Activated CD4-positive, alpha-beta T cell treated with anti-CD3 and anti-CD28 coated beads for 36 hours (primary cell): Measurements from ENCODE around the gene NR5A2. TPM values are rescaled to one million over a fixed set of nuclear protein-coding genes. Genes with fewer than 3 reads are reported as not detected.

Experiments used
- ATAC-seq: fragments of 200-7000 bp; cut with Tn5 transposase; one replicate; pipeline ENCODE4 v1.10.0; 2021; ENCODE audit warnings: mild to moderate bottlenecking, moderate library complexity
- CTCF ChIA-PET: fragments of 350-600 bp; sonication (Branson Sonifier 250); formaldehyde crosslinking; loops from one replicate; lab custom pipeline; 2021; ENCODE audit warnings: antibody characterized with exemption; lab: Charles Lee
- POLR2A ChIA-PET: fragments of 350-600 bp; sonication (Branson Sonifier 250); formaldehyde crosslinking; loops from one replicate; lab custom pipeline; 2021; ENCODE audit warnings: antibody characterized with exemption, inconsistent platforms; lab: Charles Lee
- DNase-seq: peaks from one replicate; pipeline ENCODE4 v3.0.0-alpha.2; 2020
- H3K27ac Mint-ChIP-seq: one replicate; pipeline ENCODE4 v1.8.0; 2021; ENCODE audit warnings: mixed read lengths
- H3K27me3 Mint-ChIP-seq: one replicate; pipeline ENCODE4 v1.8.0; 2021; ENCODE audit warnings: mixed read lengths
- H3K36me3 Mint-ChIP-seq: one replicate; pipeline ENCODE4 v1.8.0; 2021; ENCODE audit warnings: low read depth, mixed read lengths
- H3K4me1 Mint-ChIP-seq: one replicate; pipeline ENCODE4 v1.8.0; 2021; ENCODE audit warnings: mixed read lengths
- H3K4me3 Mint-ChIP-seq: one replicate; pipeline ENCODE4 v1.8.0; 2021; ENCODE audit warnings: mild to moderate bottlenecking, moderate library complexity, mixed read lengths
- H3K9me3 Mint-ChIP-seq: one replicate; pipeline ENCODE4 v1.8.0; 2021; ENCODE audit warnings: low read depth, mixed read lengths
- intact Hi-C, 2 experiments: fragments of 100-400 bp; cut with DNase I in 1 of 2; cut with micrococcal nuclease in 1 of 2; formaldehyde crosslinking; loops; one replicate each; pipeline versions ENCODE4 v1.14.2 to v1.15.1; 2022 to 2024; cut with DNase I, micrococcal nuclease
- total RNA-seq, 2 experiments: library from RNA; stranded (reverse); gene quantifications; one replicate each; pipeline ENCODE4 v1.2.3, GENCODE V29; 2021

Gene NR5A2
- total RNA-seq, 2 experiments from 2014 or later, result not detected

DNA sequence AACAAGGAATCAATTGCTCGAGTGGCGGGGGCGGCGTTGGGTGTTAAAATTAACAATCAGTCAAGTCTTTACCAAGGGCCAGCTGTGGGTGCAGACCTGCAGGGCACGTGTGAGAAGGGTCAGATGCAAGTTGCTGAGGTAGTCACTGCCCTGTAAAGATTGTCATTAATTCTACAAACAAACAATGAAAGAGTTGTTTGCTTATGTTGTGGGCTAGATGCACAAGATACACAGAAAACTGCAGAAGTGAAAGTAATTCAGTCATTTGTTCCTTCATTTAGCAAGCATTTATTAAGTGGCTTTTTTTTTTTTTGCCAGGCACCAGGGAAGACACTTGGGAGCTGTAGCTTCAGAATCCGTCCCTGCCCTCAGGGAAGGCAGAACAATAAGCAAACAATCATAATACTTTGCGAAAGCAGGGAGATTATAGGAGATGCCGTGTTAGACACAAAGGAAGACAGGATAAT is 79.5 kb downstream of the NR5A2 start:
- H3K36me3 Mint-ChIP-seq, result no peaks in the 10 kb centered on the region
- no peak overlapping the region for H3K4me3 Mint-ChIP-seq
- H3K9me3 Mint-ChIP-seq, result no peaks in the 10 kb centered on the region
- ATAC-seq (no peak), DNase-seq (no peak)
- intact Hi-C loops, result no loop called here
- CTCF ChIA-PET, result no interaction called here
- H3K4me1 Mint-ChIP-seq, result no peaks in the 10 kb centered on the region
- H3K27ac Mint-ChIP-seq, result no peak overlapping the region
- POLR2A ChIA-PET, result no interaction called here
- no peaks in the 10 kb centered on the region for H3K27me3 Mint-ChIP-seq

GRCh38 chr1:200108659-200109058 is 81.1 kb downstream of the NR5A2 start:
- H3K36me3 Mint-ChIP-seq, result no peaks in the 10 kb centered on the region
- no peak overlapping the region for H3K4me3 Mint-ChIP-seq
- ATAC-seq (no peak), DNase-seq (no peak)
- intact Hi-C loops, result no loop called here
- H3K9me3 Mint-ChIP-seq, result no peaks in the 10 kb centered on the region
- H3K27me3 Mint-ChIP-seq, result peaks cover 3% of the 10 kb centered on the region
- CTCF ChIA-PET, result no interaction called here
- no peak overlapping the region for H3K27ac Mint-ChIP-seq
- H3K4me1 Mint-ChIP-seq, result no peaks in the 10 kb centered on the region
- POLR2A ChIA-PET, result interaction anchor here (0.6 kb wide), 1 partner anchor 110 kb away, joined by 3 read pairs; no protein-coding TSS in a partner anchor

- DNase-seq (no peak), ATAC-seq (no peak)
- H3K4me1 Mint-ChIP-seq, result no peaks in the 10 kb centered on the region
- POLR2A ChIA-PET, result no interaction called here
- intact Hi-C loops, result no loop called here
- H3K36me3 Mint-ChIP-seq, result no peaks in the 10 kb centered on the region
- H3K9me3 Mint-ChIP-seq, result no peaks in the 10 kb centered on the region
- CTCF ChIA-PET, result no interaction called here
- H3K27me3 Mint-ChIP-seq, result peaks cover 3% of the 10 kb centered on the region
- no peak overlapping the region for H3K4me3 Mint-ChIP-seq
- no peak overlapping the region for H3K27ac Mint-ChIP-seq
Observed at GRCh38 chr1:200112290-200112689, 84.8 kb downstream of the NR5A2 start.

DNA sequence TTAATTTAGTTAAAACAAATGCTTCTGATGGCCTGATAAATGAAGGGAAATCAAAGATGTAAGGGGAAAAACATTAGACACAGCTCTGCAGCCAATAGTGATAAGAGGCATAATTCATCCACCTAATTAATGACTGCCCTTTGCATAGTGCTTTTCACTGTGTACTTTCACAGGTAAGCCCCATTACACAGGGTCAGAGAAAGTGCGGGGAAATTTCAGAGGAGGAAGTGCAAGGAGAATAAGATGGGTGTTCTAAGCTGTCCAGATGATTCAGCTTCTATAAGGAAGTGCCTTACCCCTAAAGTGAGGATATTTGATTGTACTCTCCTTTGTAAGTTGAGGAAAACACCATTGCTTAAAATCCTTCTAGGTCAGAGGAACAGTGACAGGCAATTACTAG is 88.0 kb downstream of the NR5A2 start:
- no peaks in the 10 kb centered on the region for H3K9me3 Mint-ChIP-seq
- H3K27ac Mint-ChIP-seq, result no peak overlapping the region
- no peaks in the 10 kb centered on the region for H3K36me3 Mint-ChIP-seq
- H3K4me1 Mint-ChIP-seq, result peaks cover 2% of the 10 kb centered on the region
- peaks cover 3% of the 10 kb centered on the region for H3K27me3 Mint-ChIP-seq
- DNase-seq (no peak), ATAC-seq (no peak)
- POLR2A ChIA-PET, result no interaction called here
- CTCF ChIA-PET, result interaction anchor here (0.9 kb wide), 1 partner anchor 14 kb away, joined by 3 read pairs; no protein-coding TSS in a partner anchor
- H3K4me3 Mint-ChIP-seq, result no peak overlapping the region
- intact Hi-C loops, result no loop called here

GRCh38 chr1:200116324-200116723 is 88.8 kb downstream of the NR5A2 start:
- ChIA-PET POLR2A (no interaction called here), CTCF (interaction anchor here (0.9 kb wide), 1 partner anchor 15 kb away, joined by 3 read pairs; no protein-coding TSS in a partner anchor)
- Mint-ChIP-seq H3K27ac (no peak overlapping the region), H3K4me1 (peaks cover 2% of the 10 kb centered on the region), H3K4me3 (no peak overlapping the region), H3K36me3 (no peaks in the 10 kb centered on the region), H3K9me3 (no peaks in the 10 kb centered on the region), H3K27me3 (peaks cover 3% of the 10 kb centered on the region)
- DNase-seq (no peak), ATAC-seq (no peak)
- intact Hi-C loops, result no loop called here

DNA sequence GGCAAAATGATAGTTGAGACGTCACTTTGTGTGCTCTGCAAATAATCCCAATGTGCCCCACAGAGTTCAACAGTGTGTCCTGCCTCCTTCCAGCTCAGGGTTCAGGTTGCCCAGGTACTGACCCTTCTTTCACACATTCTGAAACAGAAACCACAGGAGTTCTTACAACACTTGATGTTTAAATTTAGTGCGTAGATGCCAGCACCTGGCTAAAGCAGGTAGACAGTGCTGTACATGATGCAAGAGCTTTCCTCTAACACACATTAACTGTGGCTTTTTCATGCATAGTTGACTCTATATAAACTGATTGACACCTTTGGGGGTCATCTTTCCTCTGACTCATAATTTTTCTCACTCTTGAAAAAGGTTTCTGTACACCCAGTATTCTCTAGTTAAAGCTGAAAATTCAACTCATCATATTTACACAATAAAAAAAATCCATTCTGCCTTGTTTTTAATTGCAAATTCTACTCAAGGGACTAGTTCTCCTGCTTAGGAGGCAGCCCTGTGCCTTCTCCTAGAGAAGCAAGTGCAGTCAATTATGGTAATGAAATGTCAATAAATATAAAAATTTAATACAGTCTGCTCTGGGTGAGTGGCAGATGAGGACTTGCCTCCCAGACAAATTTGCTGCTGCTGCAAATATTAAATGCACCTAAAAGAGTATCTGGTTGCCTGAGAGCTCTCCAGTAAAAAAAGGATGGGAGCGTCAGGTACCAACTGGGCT is 91.4 kb downstream of the NR5A2 start:
- intact Hi-C loops, result no loop called here
- POLR2A ChIA-PET, result no interaction called here
- Mint-ChIP-seq H3K9me3 (no peaks in the 10 kb centered on the region), H3K27me3 (peaks cover 4% of the 10 kb centered on the region), H3K4me1 (peaks cover 2% of the 10 kb centered on the region), H3K36me3 (no peaks in the 10 kb centered on the region), H3K4me3 (no peak overlapping the region), H3K27ac (no peak overlapping the region)
- ATAC-seq, result no peak
- no peak for DNase-seq
- CTCF ChIA-PET, result interaction anchor here (0.6 to 1.1 kb wide), 3 partner anchors 21 to 566 kb away, joined by 3 to 4 read pairs (median 3); no protein-coding TSS in a partner anchor

DNA sequence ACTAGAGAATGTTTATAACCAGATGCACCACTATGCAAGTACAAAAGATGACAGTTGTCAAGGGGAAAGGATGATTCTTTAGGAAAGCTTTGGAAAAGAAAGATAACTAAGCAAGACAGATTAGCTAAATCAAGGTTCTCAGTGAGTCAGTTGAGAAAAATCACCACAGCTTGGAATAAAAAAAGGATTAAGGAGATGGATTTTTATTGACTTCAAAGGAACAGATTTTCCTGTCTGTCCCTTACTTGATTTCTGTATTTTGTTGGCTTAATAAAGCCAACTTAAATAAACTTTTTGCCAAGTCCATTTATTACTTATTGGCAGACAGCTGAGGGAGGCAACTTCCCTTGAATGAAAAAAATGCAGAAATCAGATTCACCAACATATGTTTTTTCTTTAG is 93.9 kb downstream of the NR5A2 start:
- ATAC-seq, result no peak
- intact Hi-C loops, result no loop called here
- no peak for DNase-seq
- POLR2A ChIA-PET, result no interaction called here
- Mint-ChIP-seq H3K27ac (no peak overlapping the region), H3K36me3 (no peaks in the 10 kb centered on the region), H3K9me3 (no peaks in the 10 kb centered on the region), H3K27me3 (peaks cover 4% of the 10 kb centered on the region), H3K4me1 (peaks cover 2% of the 10 kb centered on the region), H3K4me3 (no peak overlapping the region)
- CTCF ChIA-PET, result no interaction called here

DNA sequence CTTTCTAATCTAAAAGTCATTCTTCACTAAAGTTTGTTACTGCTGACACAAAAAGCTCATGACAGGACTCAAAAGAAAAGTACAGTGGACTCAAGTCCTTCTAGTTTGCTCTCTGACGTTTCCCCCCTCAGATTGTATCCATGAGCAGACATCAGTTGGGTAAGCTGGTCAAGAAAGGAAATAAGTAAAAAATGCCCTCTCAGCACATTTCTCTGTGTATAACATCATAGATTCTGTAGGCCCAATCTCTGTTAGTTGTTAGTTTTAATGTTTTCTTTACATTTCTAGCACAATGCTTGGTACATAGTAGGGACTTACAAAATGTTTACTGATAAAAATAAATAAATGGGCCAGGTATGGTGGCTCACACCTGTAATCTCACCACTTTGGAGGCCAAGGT is 96.8 kb downstream of the NR5A2 start:
- DNase-seq (no peak), ATAC-seq (no peak)
- Mint-ChIP-seq H3K27ac (no peak overlapping the region), H3K4me1 (peaks cover 4% of the 10 kb centered on the region), H3K9me3 (no peaks in the 10 kb centered on the region), H3K4me3 (no peak overlapping the region), H3K36me3 (no peaks in the 10 kb centered on the region), H3K27me3 (peaks cover 4% of the 10 kb centered on the region)
- ChIA-PET POLR2A (no interaction called here), CTCF (interaction anchor here (1.6 kb wide), 1 partner anchor 15 kb away, joined by 6 read pairs; no protein-coding TSS in a partner anchor)
- intact Hi-C loops, result no loop called here

GRCh38 chr1:200128081-200128480 is 100.6 kb downstream of the NR5A2 start:
- ChIA-PET POLR2A (no interaction called here), CTCF (interaction anchor here (0.6 to 1.3 kb wide), 3 partner anchors 8 to 403 kb away, joined by 3 to 4 read pairs (median 3); no protein-coding TSS in a partner anchor)
- Mint-ChIP-seq H3K9me3 (no peaks in the 10 kb centered on the region), H3K36me3 (no peaks in the 10 kb centered on the region), H3K4me1 (peaks cover 12% of the 10 kb centered on the region), H3K4me3 (no peak overlapping the region), H3K27ac (no peak overlapping the region), H3K27me3 (peaks cover 3% of the 10 kb centered on the region)
- intact Hi-C loops, result no loop called here
- ATAC-seq (no peak), DNase-seq (no peak)

DNA sequence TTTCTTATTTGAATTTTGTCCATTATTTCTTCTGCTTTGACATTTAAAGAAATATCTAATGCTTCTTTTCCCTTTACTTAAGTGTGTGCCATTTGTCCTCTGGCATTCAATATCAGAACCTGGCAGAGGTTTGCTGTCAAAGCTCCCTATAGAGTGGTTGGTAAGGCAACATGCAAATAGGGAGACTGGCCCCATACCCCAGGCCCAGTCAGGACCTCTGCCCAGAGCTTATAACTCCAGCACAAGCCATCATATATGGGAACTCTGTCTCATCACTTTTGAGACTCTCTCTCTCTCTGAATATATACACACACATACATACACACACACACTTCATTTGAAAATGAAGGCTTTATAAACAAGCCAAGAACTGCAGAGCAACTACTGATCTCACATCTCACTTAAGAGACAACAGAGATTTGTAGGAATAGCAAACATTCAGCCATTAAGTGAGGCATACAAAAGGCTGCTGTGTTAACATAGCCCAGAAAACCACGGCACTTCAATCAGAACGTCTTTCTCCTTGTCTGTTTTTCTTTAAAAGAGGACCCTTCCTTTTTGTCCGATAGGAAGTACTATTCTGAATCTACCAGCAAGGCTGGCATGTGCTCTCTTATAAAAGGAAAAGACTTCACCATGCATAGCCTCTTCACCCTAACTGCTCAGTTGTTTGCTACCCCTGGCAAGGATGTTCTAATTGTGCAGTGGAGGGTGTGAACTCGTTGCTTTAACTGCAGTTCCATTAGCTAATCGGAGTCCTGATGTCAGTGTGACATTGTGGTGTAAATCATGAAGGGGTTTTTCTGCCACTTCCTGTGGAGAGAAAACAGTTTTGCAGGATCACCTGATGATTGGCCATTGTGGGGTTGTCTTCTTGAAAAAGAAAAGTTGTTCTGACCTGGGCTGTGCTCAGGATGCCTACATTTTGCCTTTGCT is 101.7 kb downstream of the NR5A2 start:
- peak overlapping the region; percentile 1 for H3K27ac Mint-ChIP-seq
- peaks cover 12% of the 10 kb centered on the region for H3K4me1 Mint-ChIP-seq
- ChIA-PET POLR2A (no interaction called here), CTCF (interaction anchor here (0.5 to 0.6 kb wide), 3 partner anchors 133 to 229 kb away, joined by 3 read pairs; no protein-coding TSS in a partner anchor)
- no peaks in the 10 kb centered on the region for H3K36me3 Mint-ChIP-seq
- H3K4me3 Mint-ChIP-seq, result no peak overlapping the region
- no peaks in the 10 kb centered on the region for H3K27me3 Mint-ChIP-seq
- intact Hi-C loops, result no loop called here
- ATAC-seq (peak; percentile 63), DNase-seq (no peak)
- no peaks in the 10 kb centered on the region for H3K9me3 Mint-ChIP-seq

- H3K4me1 Mint-ChIP-seq, result peaks cover 12% of the 10 kb centered on the region
- H3K27ac Mint-ChIP-seq, result no peak overlapping the region
- POLR2A ChIA-PET, result no interaction called here
- intact Hi-C loops, result loop anchor here in 1 of 2 experiments (10.0 kb wide), 1 partner anchor 144 kb away; no protein-coding TSS in a partner anchor
- no peaks in the 10 kb centered on the region for H3K36me3 Mint-ChIP-seq
- no peaks in the 10 kb centered on the region for H3K27me3 Mint-ChIP-seq
- no peak overlapping the region for H3K4me3 Mint-ChIP-seq
- CTCF ChIA-PET, result interaction anchor here (0.7 kb wide), 1 partner anchor 172 kb away, joined by 3 read pairs; no protein-coding TSS in a partner anchor
- ATAC-seq (no peak), DNase-seq (no peak)
- H3K9me3 Mint-ChIP-seq, result no peaks in the 10 kb centered on the region
Observed at GRCh38 chr1:200130552-200130951, 103.0 kb downstream of the NR5A2 start.
